ENCODE measurements around the gene NPIPB5. TPM values are rescaled to one million over a fixed set of nuclear protein-coding genes. Genes with fewer than 3 reads are reported as not detected.

NPIPB5 gene
- total RNA-seq: 70.3 and 130 TPM in 2 replicates

DNA sequence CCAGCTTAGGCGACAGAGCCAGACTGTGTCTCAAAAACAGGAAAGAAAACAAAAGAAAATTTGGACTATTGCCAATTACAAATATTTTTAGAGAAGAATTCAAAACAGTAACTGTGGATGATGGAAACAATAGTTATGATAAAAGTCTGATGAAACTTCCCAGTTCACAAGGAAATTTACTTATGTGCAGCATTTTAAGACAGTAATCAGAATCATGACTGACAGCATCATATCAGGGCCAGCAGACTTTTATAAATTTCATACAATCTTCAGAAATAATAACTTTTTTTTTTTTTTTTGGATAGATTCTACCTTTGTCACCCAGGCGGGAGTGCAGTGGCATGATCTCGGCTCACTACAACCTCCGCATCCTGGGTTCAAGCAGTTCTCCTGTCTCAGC lies at the start of gene NPIPB5:
NPIPB5 (plus strand) TSS at position 301 of the 400 bp plus-strand sequence. CDS start 2,911 bp downstream, outside the sequence.

Other genes with a start within 250 kb of the NPIPB5 start
- 48.9 and 56.5 TPM in 2 replicates for gene POLR3E, start 213.5 kb upstream of the NPIPB5 start, total RNA-seq
- 45.0 and 52.8 TPM in 2 replicates for gene CDR2, start 136.3 kb upstream of the NPIPB5 start, total RNA-seq

All from endothelial cell of coronary artery (primary cell).